K562 (cell line): Measurements from ENCODE around the gene COL5A1.
A peak's percentile ranks its signal among the peaks of the same experiment; 100 is the strongest.

Experiments used
- ARHGAP35 ChIP-seq: fragments of 450-650 bp; IDR thresholded peaks from 2 replicates; pipeline ENCODE4 v1.6.1; 2018; ENCODE audit not compliant: partially characterized antibody
- CSDE1 ChIP-seq, 2 experiments: fragments of 450-650 bp; IDR thresholded peaks; 2 replicates each; pipeline ENCODE4 v1.6.1; 2016; ENCODE audit warnings: mild to moderate bottlenecking in 1 of 2
- CTCF ChIP-seq, 3 experiments: IDR thresholded peaks in 2 of 3; conservative IDR thresholded peaks in 1 of 3; 2 replicates each; pipeline ENCODE4 v1.5.1; 2011 to 2012; ENCODE audit warnings: low read length in 3 of 3, mild to moderate bottlenecking in 3 of 3, control low read depth in 2 of 3, improper control_type of control experiment in 1 of 3, inconsistent platforms in 1 of 3, low read depth in 1 of 3, mixed read lengths in 1 of 3, moderate library complexity in 1 of 3; ENCODE audit not compliant: insufficient read depth in 2 of 3
- EP300 ChIP-seq: IDR thresholded peaks from 2 replicates; pipeline ENCODE4 v1.6.1; 2012; ENCODE audit warnings: low read length, improper control_type of control experiment
- ETV6 ChIP-seq, 3 experiments: fragments of 150-350 bp in 1 of 3; sonication (generic) in 1 of 3; formaldehyde crosslinking in 1 of 3; IDR thresholded peaks; 2 replicates each; pipeline versions ENCODE4 v1.6.1 to v1.8.0; 2014 to 2022; ENCODE audit warnings: borderline replicate concordance in 2 of 3, low read depth in 2 of 3, antibody characterized with exemption in 1 of 3, low read length in 1 of 3, mild to moderate bottlenecking in 1 of 3, missing genetic modification reagents in 1 of 3
- GATA2 ChIP-seq: sonication (generic); formaldehyde crosslinking; IDR thresholded peaks from 2 replicates; pipeline ENCODE4 v1.4.0; 2020; ENCODE audit warnings: mild to moderate bottlenecking, missing genetic modification reagents
- JUN ChIP-seq, 2 experiments: sonication (generic) in 1 of 2; formaldehyde crosslinking in 1 of 2; IDR thresholded peaks; 2 replicates each; pipeline versions ENCODE4 v1.6.1 to v1.8.0; 2012 to 2022; ENCODE audit warnings: borderline replicate concordance in 2 of 2, mild to moderate bottlenecking in 2 of 2, improper control_type of control experiment in 1 of 2, low read depth in 1 of 2, low read length in 1 of 2, missing genetic modification reagents in 1 of 2
- NFIC ChIP-seq: fragments of 450-650 bp; IDR thresholded peaks from 2 replicates; pipeline ENCODE4 v1.6.1; 2017; ENCODE audit warnings: mild to moderate bottlenecking, inconsistent platforms
- PCBP2 ChIP-seq: fragments of 200-400 bp; formaldehyde crosslinking; IDR thresholded peaks from 2 replicates; pipeline ENCODE4 v1.6.1; 2018; ENCODE audit warnings: low read length, low read depth, mild to moderate bottlenecking, moderate library complexity; ENCODE audit not compliant: poor library complexity, severe bottlenecking
- POLR2A ChIP-seq: fragments of 450-650 bp; conservative IDR thresholded peaks from 2 replicates; pipeline ENCODE4 v1.6.1; 2016
- TCF15 ChIP-seq: fragments of 250-450 bp; sonication (Bioruptor Pico); IDR thresholded peaks from 2 replicates; pipeline ENCODE4 v1.8.0; 2022; ENCODE audit warnings: moderate library complexity, mild to moderate bottlenecking, inconsistent platforms
- ZNF24 ChIP-seq: fragments of 450-650 bp; IDR thresholded peaks from 2 replicates; pipeline ENCODE4 v1.6.1; 2016
- TF ChIP-seq, protein P1 (sequence below), 2 experiments: fragments of 450-650 bp; IDR thresholded peaks; 2 replicates each; pipeline ENCODE4 v1.6.1; 2016; ENCODE audit warnings: mild to moderate bottlenecking in 2 of 2, borderline replicate concordance in 1 of 2, low read depth in 1 of 2, moderate library complexity in 1 of 2

- TF ChIP-seq, protein P1, sequence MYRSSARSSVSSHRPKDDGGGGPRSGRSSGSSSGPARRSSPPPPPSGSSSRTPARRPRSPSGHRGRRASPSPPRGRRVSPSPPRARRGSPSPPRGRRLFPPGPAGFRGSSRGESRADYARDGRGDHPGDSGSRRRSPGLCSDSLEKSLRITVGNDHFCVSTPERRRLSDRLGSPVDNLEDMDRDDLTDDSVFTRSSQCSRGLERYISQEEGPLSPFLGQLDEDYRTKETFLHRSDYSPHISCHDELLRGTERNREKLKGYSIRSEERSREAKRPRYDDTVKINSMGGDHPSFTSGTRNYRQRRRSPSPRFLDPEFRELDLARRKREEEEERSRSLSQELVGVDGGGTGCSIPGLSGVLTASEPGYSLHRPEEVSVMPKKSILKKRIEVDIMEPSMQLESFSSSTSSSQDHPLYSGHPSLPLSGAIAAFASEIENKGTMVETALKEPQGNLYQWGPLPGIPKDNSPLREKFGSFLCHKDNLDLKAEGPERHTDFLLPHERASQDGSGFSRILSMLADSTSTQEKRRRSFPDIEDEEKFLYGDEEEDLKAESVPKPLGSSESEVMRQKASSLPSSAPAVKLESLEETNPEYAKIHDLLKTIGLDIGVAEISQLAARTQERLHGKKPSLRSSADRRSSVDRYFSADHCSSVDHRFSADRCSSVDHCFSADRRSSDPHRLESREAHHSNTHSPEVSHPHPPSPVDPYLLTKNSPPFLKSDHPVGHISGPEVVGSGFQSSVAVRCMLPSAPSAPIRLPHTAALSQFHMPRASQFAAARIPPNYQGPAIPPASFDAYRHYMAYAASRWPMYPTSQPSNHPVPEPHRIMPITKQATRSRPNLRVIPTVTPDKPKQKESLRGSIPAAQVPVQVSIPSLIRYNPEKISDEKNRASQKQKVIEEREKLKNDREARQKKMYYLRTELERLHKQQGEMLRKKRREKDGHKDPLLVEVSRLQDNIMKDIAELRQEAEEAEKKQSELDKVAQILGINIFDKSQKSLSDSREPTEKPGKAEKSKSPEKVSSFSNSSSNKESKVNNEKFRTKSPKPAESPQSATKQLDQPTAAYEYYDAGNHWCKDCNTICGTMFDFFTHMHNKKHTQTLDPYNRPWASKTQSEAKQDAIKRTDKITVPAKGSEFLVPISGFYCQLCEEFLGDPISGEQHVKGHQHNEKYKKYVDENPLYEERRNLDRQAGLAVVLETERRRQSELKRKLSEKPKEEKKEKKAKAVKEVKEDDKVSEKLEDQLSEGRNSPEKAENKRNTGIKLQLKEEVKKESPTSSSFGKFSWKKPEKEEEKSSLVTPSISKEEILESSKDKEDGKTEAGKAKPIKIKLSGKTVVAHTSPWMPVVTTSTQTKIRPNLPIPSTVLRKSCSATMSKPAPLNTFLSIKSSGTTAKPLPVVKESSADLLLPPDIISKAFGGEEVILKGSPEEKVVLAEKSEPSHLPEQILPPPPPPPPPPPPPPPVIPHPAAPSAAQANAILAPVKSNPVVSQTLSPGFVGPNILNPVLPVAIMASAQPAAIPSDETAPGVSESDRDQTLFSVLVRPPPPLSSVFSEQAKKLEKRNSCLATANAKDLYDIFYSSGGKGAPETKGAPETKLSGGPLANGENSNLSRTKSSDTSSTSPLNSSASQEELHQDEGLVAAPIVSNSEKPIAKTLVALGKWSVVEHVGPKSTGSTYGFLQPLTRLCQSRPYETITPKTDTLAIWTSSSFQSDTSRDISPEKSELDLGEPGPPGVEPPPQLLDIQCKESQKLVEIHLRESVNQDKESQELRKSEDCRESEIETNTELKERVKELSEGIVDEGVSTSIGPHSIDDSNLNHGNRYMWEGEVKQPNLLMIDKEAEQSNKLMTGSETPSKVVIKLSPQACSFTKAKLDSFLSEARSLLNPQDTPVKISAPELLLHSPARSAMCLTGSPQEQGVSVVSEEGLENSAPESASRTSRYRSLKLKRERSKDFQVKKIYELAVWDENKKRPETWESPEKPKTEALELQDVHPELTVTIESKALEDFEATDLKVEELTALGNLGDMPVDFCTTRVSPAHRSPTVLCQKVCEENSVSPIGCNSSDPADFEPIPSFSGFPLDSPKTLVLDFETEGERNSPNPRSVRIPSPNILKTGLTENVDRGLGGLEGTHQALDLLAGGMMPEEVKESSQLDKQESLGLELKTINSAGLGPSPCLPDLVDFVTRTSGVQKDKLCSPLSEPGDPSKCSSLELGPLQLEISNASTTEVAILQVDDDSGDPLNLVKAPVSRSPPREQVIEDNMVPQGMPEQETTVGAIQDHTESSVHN (IDR thresholded peaks at IDR 0.05; ENCODE audit: borderline replicate concordance in 1 of 2, low read depth in 1 of 2) = no peak
- TF ChIP-seq NFIC (no peak), CTCF (IDR thresholded peaks at IDR 0.05 in 2 of 3, conservative IDR thresholded peaks at IDR 0.05 in 1 of 3; ENCODE audit: insufficient read depth in 2 of 3, low read depth in 1 of 3, low read length in 3 of 3) (peak; percentile 72 to 73 (median 73)), GATA2 (CRISPR knock-in tag) (no peak), POLR2A (no peak), JUN (IDR thresholded peaks at IDR 0.05; ENCODE audit: borderline replicate concordance, low read depth, low read length) (no peak), JUN (CRISPR knock-in tag; IDR thresholded peaks at IDR 0.05; ENCODE audit: borderline replicate concordance) (no peak), PCBP2 (no peak), EP300 (no peak), CSDE1 (IDR thresholded peaks at IDR 0.05) (no peak), TCF15 (CRISPR knock-in tag) (no peak), ARHGAP35 (no peak), ETV6 (IDR thresholded peaks at IDR 0.05; ENCODE audit: borderline replicate concordance in 1 of 2, low read depth in 2 of 2, low read length in 1 of 2) (no peak), ETV6 (CRISPR knock-in tag; IDR thresholded peaks at IDR 0.05; ENCODE audit: borderline replicate concordance) (no peak), ZNF24 (no peak)
Measured at GRCh38 chr9:134738869-134739659, 97.5 kb downstream of the COL5A1 start.
